Transverse colon (tissue), 4 donors: Measurements from ENCODE around the gene KIF16B. TPM values are rescaled to one million over a fixed set of nuclear protein-coding genes. Genes with fewer than 3 reads are reported as not detected.

ENCODE experiments used
- DNase-seq: peaks from one replicate; pipeline ENCODE4 v3.0.0-alpha.2; 2019
- H3K27ac ChIP-seq, 4 donors: fragments of 200-600 bp; sonication (generic); 2 replicates each; pipeline ENCODE4 v1.5.1; 2016 to 2018; ENCODE audit warnings: inconsistent platforms in 4 of 4
- H3K27me3 ChIP-seq: fragments of 200-600 bp; sonication (generic); 2 replicates; pipeline ENCODE4 v1.5.1; 2017; ENCODE audit warnings: inconsistent platforms
- H3K36me3 ChIP-seq, 4 donors: fragments of 200-600 bp; sonication (generic); 2 replicates each; pipeline ENCODE4 v1.5.1; 2017 to 2019; ENCODE audit warnings: inconsistent platforms in 4 of 4
- H3K4me1 ChIP-seq, 4 donors: fragments of 200-600 bp; sonication (generic); 2 replicates each; pipeline ENCODE4 v1.5.1; 2017 to 2020; ENCODE audit warnings: inconsistent platforms in 4 of 4
- H3K4me3 ChIP-seq, 4 donors: fragments of 200-600 bp; sonication (generic); 1 replicate in 1 of 4; 2 replicates in 3 of 4; pipeline versions ENCODE4 v1.5.1 to v1.6.1; 2017 to 2019; ENCODE audit warnings: inconsistent platforms in 4 of 4
- H3K9me3 ChIP-seq, 2 donors: fragments of 200-600 bp; sonication (generic); 2 replicates each; pipeline ENCODE4 v1.5.1; 2017 to 2019; ENCODE audit warnings: inconsistent platforms in 2 of 2
- EP300 ChIP-seq: sonication (generic); formaldehyde crosslinking; IDR thresholded peaks from one replicate; pipeline ENCODE4 v1.6.1; 2017; ENCODE audit warnings: antibody characterized with exemption, low read depth
- POLR2A ChIP-seq: fragments of 450-650 bp; IDR thresholded peaks from one replicate; pipeline ENCODE4 v1.6.1; 2016; ENCODE audit warnings: antibody characterized with exemption, mild to moderate bottlenecking, moderate library complexity
- POLR2AphosphoS5 ChIP-seq, 3 donors: sonication (generic); formaldehyde crosslinking; IDR thresholded peaks; one replicate each; pipeline ENCODE4 v1.6.1; 2016; ENCODE audit warnings: antibody characterized with exemption in 3 of 3
- WGBS, 2 donors: methylation state at CpG; one replicate each; pipeline ENCODE4 v1.1.5; 2018; ENCODE audit warnings: low coverage in 1 of 2; 5-methylcytosine and 5-hydroxymethylcytosine counted together
- in situ Hi-C, 4 donors: fragments of 200-750 bp; cut with MboI; loops; one replicate each; pipeline versions ENCODE4 v1.15.0 to v1.15.1; 2017; ENCODE audit warnings: low sequenced_read_pairs in 3 of 4, low pct_ligation_motif_present in 1 of 4, low pct_unique_long_range_greater_than_20kb in 1 of 4
- intact Hi-C: fragments of 100-400 bp; cut with DNase I; formaldehyde crosslinking; loops from one replicate; pipeline ENCODE4 v1.15.1; 2023; ENCODE audit warnings: low total_unique reads
- total RNA-seq, 4 donors: library from RNA; depleted of rRNA; stranded (reverse); fragments of >200 nt; gene quantifications; one replicate each; pipeline ENCODE4 v1.1.0, GENCODE V29; 2016
- TF ChIP-seq, protein P1 (sequence below), 5 experiments: fragments of 200-600 bp in 3 of 5; fragments of 450-650 bp in 2 of 5; sonication (generic) in 3 of 5; IDR thresholded peaks; 1 replicate in 2 of 5; 2 replicates in 3 of 5; pipeline ENCODE4 v1.5.1; 2016 to 2017; ENCODE audit warnings: antibody characterized with exemption in 5 of 5, inconsistent platforms in 3 of 5, mild to moderate bottlenecking in 2 of 5, moderate library complexity in 1 of 5

Gene KIF16B
- total RNA-seq, 4 donors from 2014 or later = 82.7 to 154 (median 90.1) TPM

DNA sequence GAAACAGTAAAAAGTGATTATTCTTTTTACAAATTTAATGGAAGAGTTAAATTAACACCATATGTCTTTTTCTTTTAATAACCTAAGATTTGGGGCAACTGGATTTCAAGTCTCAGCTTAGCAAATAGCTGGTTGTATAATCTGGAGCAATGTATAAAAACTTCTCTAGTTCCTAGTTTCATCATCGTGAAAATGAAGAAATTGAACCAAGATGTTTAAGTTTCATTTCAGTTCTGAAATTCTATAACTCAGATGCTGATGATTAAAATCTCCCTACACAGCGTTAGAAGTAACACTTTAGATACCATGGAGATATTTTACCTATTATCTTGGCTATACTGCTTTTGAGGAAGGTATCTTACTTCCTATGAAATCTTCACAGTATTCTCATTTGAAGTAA lies 252.0 kb downstream of the KIF16B start:
- Histone ChIP-seq H3K9me3 (no peaks in the 10 kb centered on the region), H3K36me3 (no peaks in the 10 kb centered on the region), H3K27me3 (no peaks in the 10 kb centered on the region), H3K4me3 (no peak overlapping the region), H3K4me1 (no peaks in the 10 kb centered on the region), H3K27ac (no peak overlapping the region)
- intact Hi-C loops = no loop called here
- TF ChIP-seq EP300 (no peak), POLR2A (no peak), POLR2AphosphoS5 (IDR thresholded peaks at IDR 0.05) (no peak)
- TF ChIP-seq, protein P1, sequence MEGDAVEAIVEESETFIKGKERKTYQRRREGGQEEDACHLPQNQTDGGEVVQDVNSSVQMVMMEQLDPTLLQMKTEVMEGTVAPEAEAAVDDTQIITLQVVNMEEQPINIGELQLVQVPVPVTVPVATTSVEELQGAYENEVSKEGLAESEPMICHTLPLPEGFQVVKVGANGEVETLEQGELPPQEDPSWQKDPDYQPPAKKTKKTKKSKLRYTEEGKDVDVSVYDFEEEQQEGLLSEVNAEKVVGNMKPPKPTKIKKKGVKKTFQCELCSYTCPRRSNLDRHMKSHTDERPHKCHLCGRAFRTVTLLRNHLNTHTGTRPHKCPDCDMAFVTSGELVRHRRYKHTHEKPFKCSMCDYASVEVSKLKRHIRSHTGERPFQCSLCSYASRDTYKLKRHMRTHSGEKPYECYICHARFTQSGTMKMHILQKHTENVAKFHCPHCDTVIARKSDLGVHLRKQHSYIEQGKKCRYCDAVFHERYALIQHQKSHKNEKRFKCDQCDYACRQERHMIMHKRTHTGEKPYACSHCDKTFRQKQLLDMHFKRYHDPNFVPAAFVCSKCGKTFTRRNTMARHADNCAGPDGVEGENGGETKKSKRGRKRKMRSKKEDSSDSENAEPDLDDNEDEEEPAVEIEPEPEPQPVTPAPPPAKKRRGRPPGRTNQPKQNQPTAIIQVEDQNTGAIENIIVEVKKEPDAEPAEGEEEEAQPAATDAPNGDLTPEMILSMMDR (IDR thresholded peaks at IDR 0.05) = no peak
- no peak for DNase-seq
- 75 to 78% methylated on average over 2 of the region's 2 CpGs for WGBS, 2 donors
- in situ Hi-C loops = no loop called here

DNA sequence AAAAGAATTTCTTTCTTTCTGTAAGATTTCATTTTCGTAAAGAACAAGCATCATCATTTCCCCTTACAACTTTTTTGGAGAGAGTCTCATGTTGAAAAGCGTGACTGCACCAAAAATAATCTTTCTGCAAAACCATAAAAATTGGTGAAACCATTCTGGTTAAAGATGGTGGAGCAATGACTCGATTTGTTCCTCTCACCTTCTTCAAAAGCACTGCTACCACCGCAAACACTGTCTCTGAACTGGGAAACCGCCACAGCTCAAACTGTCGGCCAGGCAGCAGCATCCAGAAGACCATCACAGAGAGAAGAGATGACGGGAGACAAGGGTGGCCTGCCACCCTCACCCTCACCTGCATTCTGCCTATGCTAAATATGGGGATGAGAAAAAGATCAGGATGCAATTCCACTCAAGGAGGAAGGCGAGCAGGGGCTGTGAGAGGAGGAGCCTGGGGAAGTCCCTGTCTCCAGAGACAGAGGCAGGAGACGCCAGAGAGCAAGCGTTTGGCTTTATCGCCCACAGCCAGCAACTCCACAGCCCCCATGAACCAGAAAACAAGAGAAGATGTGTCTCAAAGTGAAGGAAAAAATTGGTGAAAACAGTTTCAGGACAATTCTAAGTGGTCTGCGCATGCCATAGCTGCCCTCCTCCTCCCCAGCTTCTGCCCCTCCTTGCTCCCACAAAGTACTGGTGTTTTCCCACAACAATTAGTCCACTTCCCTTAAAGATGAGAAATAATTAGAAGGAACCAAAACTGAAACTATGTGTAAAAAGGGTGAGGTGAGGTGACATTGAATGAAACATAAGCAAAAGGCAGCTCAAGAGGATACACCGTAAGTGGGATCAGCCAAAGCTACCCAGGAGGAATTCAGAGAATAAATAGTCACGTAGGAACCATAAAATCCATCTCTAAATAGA lies 255.5 kb downstream of the KIF16B start:
- Histone ChIP-seq H3K4me3 (no peak overlapping the region), H3K27me3 (no peaks in the 10 kb centered on the region), H3K27ac (no peak overlapping the region), H3K4me1 (no peaks in the 10 kb centered on the region), H3K9me3 (no peaks in the 10 kb centered on the region), H3K36me3 (no peaks in the 10 kb centered on the region)
- 89 to 91% methylated on average over 7 to 14 of the region's 14 CpGs for whole genome bisulfite sequencing, 2 donors
- in situ Hi-C loops (no loop called here), intact Hi-C loops (no loop called here)
- TF ChIP-seq POLR2A (no peak), POLR2AphosphoS5 (IDR thresholded peaks at IDR 0.05) (no peak), EP300 (no peak)
- TF ChIP-seq, protein P1 (IDR thresholded peaks at IDR 0.05) = no peak
- DNase-seq = no peak

DNA sequence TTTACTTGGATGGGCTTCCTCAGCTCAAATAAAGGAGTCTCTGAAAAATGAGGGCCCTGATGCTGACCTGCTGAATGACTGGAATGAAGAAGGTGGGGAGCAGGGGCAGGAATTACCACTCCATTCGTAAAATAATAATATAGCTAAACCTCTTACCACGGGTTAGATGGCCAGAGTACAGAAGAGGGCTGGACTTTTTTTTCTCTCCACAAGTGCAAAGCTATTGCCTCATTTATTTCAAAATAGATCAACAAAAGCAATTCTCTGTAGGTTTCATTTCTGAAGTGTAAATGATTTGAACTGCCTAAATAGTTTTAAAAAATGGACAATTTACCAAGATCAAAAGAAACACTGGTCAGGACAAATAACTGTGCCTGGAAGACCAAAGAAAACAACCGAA lies 256.7 kb downstream of the KIF16B start:
- Histone ChIP-seq H3K27ac (no peak overlapping the region), H3K9me3 (no peaks in the 10 kb centered on the region), H3K4me1 (no peaks in the 10 kb centered on the region), H3K4me3 (no peak overlapping the region), H3K27me3 (no peaks in the 10 kb centered on the region), H3K36me3 (peaks cover 0 to 5% (median 0%) of the 10 kb centered on the region in 4 donors)
- DNase-seq = no peak
- WGBS, 2 donors = 88 to 97% methylated on average over 3 of the region's 3 CpGs
- TF ChIP-seq POLR2AphosphoS5 (IDR thresholded peaks at IDR 0.05) = no peak
- TF ChIP-seq POLR2A = no peak
- in situ Hi-C loops (no loop called here), intact Hi-C loops (no loop called here)

DNA sequence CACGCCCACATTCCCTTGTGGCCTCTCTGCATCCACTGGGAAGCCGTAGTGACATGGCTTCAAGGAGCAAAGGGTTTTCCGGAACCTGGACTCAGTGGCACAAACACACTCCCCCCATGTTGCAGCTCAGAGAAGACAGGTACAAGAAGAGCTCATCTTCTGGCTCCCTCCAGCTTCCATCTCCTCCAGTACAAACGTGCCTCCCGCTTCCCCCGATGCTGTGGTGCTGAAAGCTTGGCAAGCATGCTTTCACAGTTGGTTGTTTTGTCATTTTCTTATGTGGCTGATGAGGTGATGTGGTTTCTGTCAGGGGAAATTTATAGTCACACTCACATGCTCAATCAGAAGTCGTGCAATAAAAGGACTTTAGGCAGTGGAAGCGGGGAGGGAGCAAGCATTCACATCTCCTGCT lies 258.5 kb downstream of the KIF16B start:
- Histone ChIP-seq H3K36me3 (peaks cover 0 to 10% (median 0%) of the 10 kb centered on the region in 4 donors), H3K27me3 (no peaks in the 10 kb centered on the region), H3K4me3 (no peak overlapping the region), H3K9me3 (no peaks in the 10 kb centered on the region), H3K27ac (no peak overlapping the region), H3K4me1 (no peaks in the 10 kb centered on the region)
- WGBS, 2 donors = 73 to 93% methylated on average over 2 to 8 of the region's 8 CpGs
- no peak for TF ChIP-seq POLR2AphosphoS5 (IDR thresholded peaks at IDR 0.05)
- DNase-seq = no peak
- in situ Hi-C loops (no loop called here), intact Hi-C loops (no loop called here)

DNA sequence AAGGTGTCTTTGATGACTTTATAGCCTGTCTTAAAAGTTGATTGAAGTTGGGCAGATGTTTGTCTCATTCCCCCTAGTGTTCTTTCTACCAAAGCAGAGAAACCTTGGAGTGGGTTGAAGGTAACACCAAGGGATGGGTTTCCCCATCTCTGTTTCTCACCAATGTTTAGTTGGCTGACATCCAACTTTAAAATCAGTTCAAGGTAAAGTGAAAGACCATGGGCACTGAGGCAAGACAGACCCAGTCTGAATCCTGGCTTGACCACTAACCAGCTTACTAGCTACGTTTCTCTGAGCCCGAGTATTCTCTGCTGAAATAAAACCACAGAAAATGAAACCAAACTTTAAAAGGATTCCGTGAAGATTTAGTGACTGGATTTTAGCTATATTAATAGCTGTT lies 258.9 kb downstream of the KIF16B start:
- 83 to 93% methylated on average over 3 of the region's 3 CpGs for WGBS, 2 donors

More for the DNA sequence above, 258.9 kb downstream of the KIF16B start:
- Histone ChIP-seq H3K27me3 (no peaks in the 10 kb centered on the region), H3K4me3 (no peak overlapping the region), H3K4me1 (no peaks in the 10 kb centered on the region), H3K36me3 (peaks cover 0 to 10% (median 0%) of the 10 kb centered on the region in 4 donors), H3K27ac (no peak overlapping the region), H3K9me3 (no peaks in the 10 kb centered on the region)
- TF ChIP-seq POLR2A (no peak), EP300 (no peak), POLR2AphosphoS5 (IDR thresholded peaks at IDR 0.05) (no peak)
- TF ChIP-seq, protein P1 (IDR thresholded peaks at IDR 0.05) = no peak
- DNase-seq = no peak
- intact Hi-C loops = no loop called here
- in situ Hi-C loops = no loop called here
